K562 treated with DMSO at 1 percent for 48 hours (cell line): Measurements from ENCODE around the gene NECTIN4. TPM values are rescaled to one million over a fixed set of nuclear protein-coding genes. Genes with fewer than 3 reads are reported as not detected.

Experiments used
- total RNA-seq: library from RNA; unstranded; fragments of 300-600 nt; gene quantifications from 2 replicates; pipeline ENCODE4 v1.2.3, GENCODE V29; 2022; ENCODE audit warnings: low replicate concordance; ENCODE audit errors: extremely low read depth

The NECTIN4 gene
- total RNA-seq: not detected in 2 replicates

GRCh38 chr1:161089251-161089924 lies at the start of gene NECTIN4:
Gene NECTIN4 (minus strand): TSS chr1:161089558. CDS start chr1:161089296, 262 bp downstream.

GRCh38 chr1:161132410-161133219 lies 43.3 kb upstream of the NECTIN4 start, which contains the start of gene DEDD:
Gene DEDD (minus strand): TSS chr1:161132667. CDS start chr1:161124462, 8,205 bp downstream.

GRCh38 chr1:161117759-161118581 lies 28.6 kb upstream of the NECTIN4 start, which contains the start of the genes NIT1 and PFDN2:
Gene NIT1 (plus strand): TSS chr1:161118105. CDS start chr1:161118177, 72 bp downstream.
Gene PFDN2 (minus strand): TSS chr1:161118037. CDS start chr1:161118026, 11 bp downstream.

GRCh38 chr1:161098210-161099068 lies 9.1 kb upstream of the NECTIN4 start, which contains the start of gene KLHDC9:
Gene KLHDC9 (plus strand): TSS chr1:161098361. CDS start chr1:161098536, 175 bp downstream.

GRCh38 chr1:161069731-161070270 lies 19.6 kb downstream of the NECTIN4 start, which contains the start of gene ARHGAP30:
Gene ARHGAP30 (minus strand): TSS chr1:161069891. CDS start chr1:161069624, 267 bp downstream.

DNA sequence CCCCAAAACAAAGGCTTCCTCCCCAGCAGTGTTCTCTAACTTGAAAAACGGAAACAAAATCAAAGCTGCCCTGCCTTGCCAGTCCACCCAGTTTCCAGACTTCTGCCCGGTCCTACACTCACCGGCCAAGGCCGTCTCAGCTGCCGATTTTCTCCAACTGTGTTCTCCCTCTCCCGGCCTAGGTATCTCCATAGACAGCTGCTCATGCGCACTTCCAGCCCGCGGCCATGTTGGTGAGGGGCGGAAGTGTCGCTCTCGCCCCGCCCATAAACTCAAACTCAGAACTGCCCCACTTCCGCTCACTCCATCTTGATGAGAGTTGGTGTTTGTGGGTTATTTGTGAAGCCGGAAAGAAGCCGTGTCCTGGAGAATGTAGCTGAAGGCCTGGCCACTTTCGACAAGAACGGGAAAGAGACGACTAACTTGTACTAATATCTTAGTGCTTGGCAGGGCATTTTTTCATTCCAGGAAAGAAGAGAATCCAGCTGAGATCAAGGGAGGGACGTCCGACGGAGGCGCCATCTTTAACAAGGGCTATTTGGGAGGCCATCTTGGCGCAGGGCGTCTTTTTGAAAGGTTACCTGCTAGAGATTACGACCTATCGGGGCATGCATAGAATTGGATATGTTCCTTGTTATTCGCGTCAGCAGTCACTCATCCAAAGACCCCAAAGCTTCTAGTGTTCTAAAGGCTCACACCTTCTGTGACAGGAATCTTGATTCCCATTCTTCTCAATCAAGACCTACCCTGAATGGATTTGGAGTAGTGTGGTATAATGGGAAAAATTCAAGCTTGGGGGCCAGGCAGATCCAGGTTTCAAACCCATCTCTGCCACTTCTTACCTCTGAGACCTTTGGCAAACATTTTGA lies 43.4 kb downstream of the NECTIN4 start, which contains the start of gene USF1:
Gene USF1 (minus strand): TSS at position 242 of the 869 bp plus-strand sequence. CDS start 2,702 bp downstream, outside the sequence.

DNA sequence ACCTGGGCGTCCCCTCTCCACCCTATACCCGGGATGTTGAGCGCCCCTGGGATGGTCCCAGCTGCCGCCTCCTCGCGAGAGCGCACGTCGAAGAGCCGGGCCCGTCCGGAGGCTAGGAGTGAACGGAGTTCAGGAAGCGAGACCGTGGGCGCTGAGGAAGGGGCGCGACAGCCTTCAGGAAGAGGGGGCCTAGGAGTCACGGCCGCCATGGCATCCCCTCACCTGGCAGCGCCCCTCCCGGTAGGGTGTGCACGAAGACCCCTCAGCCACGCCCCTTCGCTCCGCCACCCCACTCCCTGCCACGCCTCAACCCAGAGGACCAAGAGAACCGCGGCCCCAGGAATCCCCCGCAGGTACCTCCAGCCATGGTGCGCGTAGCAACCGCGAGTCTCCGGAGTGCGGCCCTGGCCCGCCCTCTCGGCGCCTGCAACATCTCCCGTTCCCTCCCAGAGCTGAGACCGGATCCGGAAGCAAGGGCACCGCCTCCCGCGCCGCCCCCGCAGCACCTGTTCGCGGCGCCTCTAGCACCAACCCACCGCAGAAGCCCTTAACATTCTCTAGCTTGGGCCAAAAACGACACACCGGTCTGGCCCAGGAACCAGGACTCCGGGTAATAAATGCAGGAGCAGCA lies 50.7 kb downstream of the NECTIN4 start, which contains the start of gene TSTD1:
Gene TSTD1 (minus strand): TSS at position 442 of the 631 bp plus-strand sequence. CDS start 75 bp downstream, at position 367.

Other genes starting within 250 kb of the NECTIN4 start
- gene CD244, start 226.7 kb downstream of the NECTIN4 start, total RNA-seq: not detected in 2 replicates
- not detected in 2 replicates for gene ITLN1, start 204.4 kb downstream of the NECTIN4 start, total RNA-seq
- gene ITLN2, start 134.7 kb downstream of the NECTIN4 start, total RNA-seq: not detected in 2 replicates
- gene F11R, start 68.4 kb downstream of the NECTIN4 start, total RNA-seq: not detected in 2 replicates
- gene TSTD1, start 50.6 kb downstream of the NECTIN4 start, total RNA-seq: not detected in 2 replicates
- gene USF1, start 43.6 kb downstream of the NECTIN4 start, total RNA-seq: not detected in 2 replicates
- not detected in 2 replicates for gene ARHGAP30, start 19.7 kb downstream of the NECTIN4 start, total RNA-seq
- not detected in 2 replicates for gene KLHDC9, start 8.8 kb upstream of the NECTIN4 start, total RNA-seq
- gene PFDN2, start 28.5 kb upstream of the NECTIN4 start, total RNA-seq: not detected in 2 replicates
- gene NIT1, start 28.5 kb upstream of the NECTIN4 start, total RNA-seq: not detected in 2 replicates
- not detected in 2 replicates for gene DEDD, start 43.1 kb upstream of the NECTIN4 start, total RNA-seq
- 444 TPM in 1 of 2 replicates, not detected in the other for gene UFC1, start 64.4 kb upstream of the NECTIN4 start, total RNA-seq
- not detected in 2 replicates for gene USP21, start 69.9 kb upstream of the NECTIN4 start, total RNA-seq
- gene PPOX, start 76.9 kb upstream of the NECTIN4 start, total RNA-seq: not detected in 2 replicates
- not detected in 2 replicates for gene B4GALT3, start 87.9 kb upstream of the NECTIN4 start, total RNA-seq
- gene ADAMTS4, start 109.5 kb upstream of the NECTIN4 start, total RNA-seq: not detected in 2 replicates
- not detected in 2 replicates for gene NDUFS2, start 112.8 kb upstream of the NECTIN4 start, total RNA-seq
- not detected in 2 replicates for gene FCER1G, start 125.7 kb upstream of the NECTIN4 start, total RNA-seq
- not detected in 2 replicates for gene APOA2, start 134.1 kb upstream of the NECTIN4 start, total RNA-seq
- not detected in 2 replicates for gene TOMM40L, start 136.5 kb upstream of the NECTIN4 start, total RNA-seq
- gene NR1I3, start 148.6 kb upstream of the NECTIN4 start, total RNA-seq: not detected in 2 replicates
- not detected in 2 replicates for gene PCP4L1, start 169.2 kb upstream of the NECTIN4 start, total RNA-seq
- not detected in 2 replicates for gene MPZ, start 220.4 kb upstream of the NECTIN4 start, total RNA-seq
- gene SDHC, start 224.8 kb upstream of the NECTIN4 start, total RNA-seq: not detected in 2 replicates